GM12878 (cell line): ENCODE measurements around the gene TMEM40. TPM values are rescaled to one million over a fixed set of nuclear protein-coding genes. Genes with fewer than 3 reads are reported as not detected.
"Not testable (repeated sequence)": the region's sequence is repeated elsewhere in the genome, so short reads cannot be mapped to it uniquely, and the experiment has no call there.

Experiments used
- ATAC-seq: fragments of 200-7000 bp; cut with Tn5 transposase; 3 replicates; pipeline ENCODE4 v1.9.1; 2020; ENCODE audit warnings: mild to moderate bottlenecking, moderate library complexity
- BruUV-seq: library from RNA; stranded (reverse); fragments of 400-500 nt; replicated peaks from 2 replicates; lab custom pipeline; 2021; lab: Mats Ljungman, UMichigan
- CTCF ChIA-PET: fragments of 300-600 bp; sonication (Branson Sonifier 250); formaldehyde crosslinking; extraction: SDS; loops from one replicate; lab custom pipeline; 2021; ENCODE audit warnings: inconsistent platforms; lab: Yijun Ruan, JAX
- POLR2A ChIA-PET: fragments of 350-600 bp; formaldehyde crosslinking; extraction: SDS; loops from one replicate; lab custom pipeline; 2021; ENCODE audit warnings: inconsistent platforms; lab: Charles Lee
- RAD21 ChIA-PET: fragments of 300-600 bp; sonication (Branson Sonifier 250); formaldehyde crosslinking; loops from one replicate; lab custom pipeline; 2023; ENCODE audit warnings: antibody characterized with exemption; ENCODE audit not compliant: unreplicated experiment; lab: Charles Lee
- SMC1A ChIA-PET: fragments of 300-600 bp; sonication (Branson Sonifier 250); formaldehyde crosslinking; loops from one replicate; lab custom pipeline; 2023; ENCODE audit not compliant: unreplicated experiment, uncharacterized antibody; lab: Charles Lee
- DNase-seq: peaks from one replicate; pipeline ENCODE4 v3.0.0-alpha.2; 2011; ENCODE audit warnings: low read depth, low spot score
- FAIRE-seq: peaks from 3 replicates; lab custom pipeline; 2011; peaks lifted over from hg19 to GRCh38; lab: Jason Lieb, UNC
- H2AFZ ChIP-seq: 2 replicates; pipeline ENCODE4 v1.6.0; 2011; ENCODE audit warnings: low read depth, low read length, control low read depth; ENCODE audit not compliant: control insufficient read depth
- H3K27ac ChIP-seq: 2 replicates; pipeline ENCODE4 v1.5.1; 2011; ENCODE audit warnings: control low read depth; ENCODE audit not compliant: control insufficient read depth, insufficient read depth
- H3K27me3 ChIP-seq, 2 experiments: replicated peaks in 1 of 2; 2 replicates each; pipeline versions ENCODE4 v1.6.0 to v1.6.1; 2011; ENCODE audit warnings: low read length in 1 of 2; ENCODE audit not compliant: control insufficient read depth in 2 of 2, insufficient read depth in 2 of 2
- H3K36me3 ChIP-seq, 2 experiments: 2 replicates each; pipeline ENCODE4 v1.5.1; 2011; ENCODE audit warnings: low read length in 1 of 2; ENCODE audit not compliant: control insufficient read depth in 2 of 2, insufficient read depth in 2 of 2
- H3K4me1 ChIP-seq: 2 replicates; pipeline ENCODE4 v1.6.1; 2011; ENCODE audit warnings: mild to moderate bottlenecking, low read length, moderate library complexity, mixed read lengths; ENCODE audit not compliant: control insufficient read depth, insufficient read depth
- H3K4me2 ChIP-seq: 2 replicates; pipeline ENCODE4 v1.6.0; 2011; ENCODE audit warnings: control low read depth; ENCODE audit not compliant: control insufficient read depth, insufficient read depth
- H3K4me3 ChIP-seq: fragments of 200-600 bp; sonication (generic); 2 replicates; pipeline ENCODE4 v1.5.1; 2016
- H3K79me2 ChIP-seq: 2 replicates; pipeline ENCODE4 v1.6.0; 2011; ENCODE audit warnings: low read length; ENCODE audit not compliant: control insufficient read depth, insufficient read depth
- H3K9ac ChIP-seq: 2 replicates; pipeline ENCODE4 v1.8.0; 2011; ENCODE audit warnings: low read length, control low read depth, mixed read lengths; ENCODE audit not compliant: control insufficient read depth, insufficient read depth
- H3K9me3 ChIP-seq: replicated peaks from 3 replicates; pipeline ENCODE4 v1.5.1; 2011; ENCODE audit warnings: mild to moderate bottlenecking, low read length; ENCODE audit not compliant: control insufficient read depth, insufficient read depth
- H4K20me1 ChIP-seq: 2 replicates; pipeline ENCODE4 v1.6.0; 2011; ENCODE audit not compliant: control insufficient read depth, insufficient read depth
- BCL3 ChIP-seq: IDR thresholded peaks from 2 replicates; pipeline ENCODE4 v1.6.1; 2011; ENCODE audit warnings: borderline replicate concordance, low read depth, mild to moderate bottlenecking, moderate library complexity, low read length; ENCODE audit not compliant: insufficient read depth, poor library complexity, severe bottlenecking
- BRCA1 ChIP-seq: IDR thresholded peaks from 2 replicates; pipeline ENCODE4 v1.6.1; 2011; ENCODE audit warnings: low read depth, low read length, improper control_type of control experiment
- EZH2 ChIP-seq: IDR thresholded peaks from 2 replicates; pipeline ENCODE4 v1.6.1; 2012; ENCODE audit warnings: low read depth, mild to moderate bottlenecking, control low read depth, inconsistent platforms, low read length, borderline replicate concordance; ENCODE audit not compliant: control insufficient read depth
- KDM1A ChIP-seq: fragments of 200-600 bp; sonication (generic); IDR thresholded peaks from 2 replicates; pipeline ENCODE4 v1.6.1; 2016; ENCODE audit warnings: borderline replicate concordance
- MAX ChIP-seq: IDR thresholded peaks from 2 replicates; pipeline ENCODE4 v1.6.1; 2012; ENCODE audit warnings: low read depth, low read length, improper control_type of control experiment
- MTA2 ChIP-seq: fragments of 450-650 bp; IDR thresholded peaks from 2 replicates; pipeline ENCODE4 v1.6.1; 2016; ENCODE audit warnings: low read depth, mild to moderate bottlenecking, moderate library complexity
- NR2C2 ChIP-seq: IDR thresholded peaks from 2 replicates; pipeline ENCODE4 v1.6.1; 2011; ENCODE audit warnings: borderline replicate concordance, low read depth; ENCODE audit not compliant: control insufficient read depth, insufficient read length
- RELB ChIP-seq: fragments of 450-650 bp; IDR thresholded peaks from 2 replicates; pipeline ENCODE4 v1.6.1; 2017; ENCODE audit warnings: low read depth, mild to moderate bottlenecking, moderate library complexity
- ZBED1 ChIP-seq: IDR thresholded peaks from 2 replicates; pipeline ENCODE4 v1.6.1; 2016; ENCODE audit warnings: borderline replicate concordance
- WGBS: methylation state at CpG from one replicate; pipeline ENCODE4 v1.1.6; 2016; ENCODE audit warnings: low lambda C conversion rate; ENCODE audit not compliant: insufficient replicate concordance, insufficient coverage; ENCODE audit errors: missing lambda C conversion rate; 5-methylcytosine and 5-hydroxymethylcytosine counted together
- in situ Hi-C: fragments of 300-500 bp; cut with MboI; formaldehyde crosslinking; loops from 9 replicates; pipeline ENCODE4 v1.14.3; 2018; ENCODE audit warnings: mixed read lengths
- intact Hi-C: fragments of 100-400 bp; cut with micrococcal nuclease; formaldehyde crosslinking; loops from one replicate; pipeline ENCODE4 v1.14.2; 2022; ENCODE audit not compliant: unreplicated experiment
- polyA plus RNA-seq, 11 experiments: library from polyadenylated mRNA; depleted of rRNA in 4 of 11; unstranded in 6 of 11; stranded (reverse) in 5 of 11; fragments of >200 nt; fragmentation: Nextera tagmentation in 4 of 11; fragmentation: Illumina TruSeq in 1 of 11; extraction: Ambion mirVana in 4 of 11; extraction: Trizol in 1 of 11; gene quantifications; 1 replicate in 1 of 11; 2 replicates in 10 of 11; pipeline versions ENCODE4 v1.2.1 to v1.2.3, GENCODE V29; 2011 to 2016; ENCODE audit warnings: inconsistent platforms in 2 of 11, missing spikeins in 2 of 11, low read depth in 1 of 11
- total RNA-seq, 4 experiments: library from RNA; depleted of rRNA in 3 of 4; stranded (reverse); fragments of >200 nt in 3 of 4; fragmentation: Illumina TruSeq in 1 of 4; extraction: Trizol in 1 of 4; gene quantifications; 2 replicates each; pipeline versions ENCODE4 v1.2.1 to v1.2.3, GENCODE V29; 2013 to 2021
- TF ChIP-seq, protein P1 (sequence below): fragments of 450-650 bp; IDR thresholded peaks from 2 replicates; pipeline ENCODE4 v1.6.1; 2014; ENCODE audit warnings: mild to moderate bottlenecking

TMEM40 gene
- total and polyA plus RNA-seq, 10 of the 15 experiments (the other 5 are each of a cell fraction or from before 2014, with no cell fraction given), result 0.10 to 0.46 (median 0.27) TPM; not detected in 3

- no peak for TF ChIP-seq BCL3
Measured at GRCh38 chr3:12702501-12702900, 56.6 kb downstream of the TMEM40 start (continued).

GRCh38 chr3:12701601-12702000 lies 57.5 kb downstream of the TMEM40 start:
- H3K79me2 ChIP-seq, BruUV-seq, FAIRE-seq, H3K9me3 ChIP-seq, H3K36me3 ChIP-seq, intact Hi-C loops, ATAC-seq, H4K20me1 ChIP-seq, H3K9ac ChIP-seq, RAD21 ChIA-PET, H3K4me2 ChIP-seq, H2AFZ ChIP-seq, H3K27ac ChIP-seq, H3K4me3 ChIP-seq, H3K4me1 ChIP-seq, DNase-seq, H3K27me3 ChIP-seq: not testable (repeated sequence)
- SMC1A ChIA-PET, result interaction anchor here (0.7 kb wide), 1 partner anchor 494 kb away, joined by 3 read pairs; no protein-coding TSS in a partner anchor
- POLR2A ChIA-PET, result interaction anchor here (0.7 kb wide), 1 partner anchor 16 kb away, joined by 5 read pairs; no protein-coding TSS in a partner anchor
- WGBS, result 54% methylated on average over 9 of the region's 10 CpGs
- in situ Hi-C loops, result loop anchor here (25.0 kb wide), 1 partner anchor 564 kb away; no protein-coding TSS in a partner anchor
- CTCF ChIA-PET, result interaction anchor here (0.7 to 1.6 kb wide), 2 partner anchors 25 to 57 kb away, joined by 4 read pairs; partner anchors contain the start of gene TMEM40

DNA sequence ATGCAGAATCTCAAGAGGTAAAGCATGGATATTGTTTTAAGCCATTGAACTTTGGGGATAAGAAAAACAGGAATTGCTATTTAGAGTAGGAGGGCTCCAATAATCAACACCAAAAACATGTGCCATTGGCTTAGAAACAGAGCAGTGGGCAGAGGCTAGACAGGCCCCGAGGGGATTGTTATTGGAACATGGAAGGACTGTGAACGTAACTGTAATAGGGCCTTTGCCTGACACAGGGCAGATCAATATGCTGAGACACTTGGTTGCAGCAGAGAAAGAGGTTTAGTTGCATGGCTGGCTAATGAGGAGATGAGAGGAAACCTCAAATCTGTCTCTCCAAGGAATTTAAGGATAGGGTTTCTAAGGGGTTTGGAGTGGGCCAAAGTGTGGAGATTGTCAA lies 58.3 kb downstream of the TMEM40 start:
- no peaks in the 10 kb centered on the region for H3K9me3 ChIP-seq
- FAIRE-seq, result no peak
- H2AFZ ChIP-seq, result no peak overlapping the region
- in situ Hi-C loops (loop anchor here (25.0 kb wide), 1 partner anchor 563 kb away; no protein-coding TSS in a partner anchor), intact Hi-C loops (no loop called here)
- no peak overlapping the region for H3K27ac ChIP-seq
- ATAC-seq, result no peak
- ChIA-PET RAD21 (no interaction called here), POLR2A (no interaction called here), SMC1A (no interaction called here), CTCF (interaction anchor here (1.6 kb wide), 1 partner anchor 24 kb away, joined by 4 read pairs; no protein-coding TSS in a partner anchor)
- H3K79me2 ChIP-seq, result no peaks in the 10 kb centered on the region
- H3K4me1 ChIP-seq, result no peaks in the 10 kb centered on the region
- TF ChIP-seq, protein P1, sequence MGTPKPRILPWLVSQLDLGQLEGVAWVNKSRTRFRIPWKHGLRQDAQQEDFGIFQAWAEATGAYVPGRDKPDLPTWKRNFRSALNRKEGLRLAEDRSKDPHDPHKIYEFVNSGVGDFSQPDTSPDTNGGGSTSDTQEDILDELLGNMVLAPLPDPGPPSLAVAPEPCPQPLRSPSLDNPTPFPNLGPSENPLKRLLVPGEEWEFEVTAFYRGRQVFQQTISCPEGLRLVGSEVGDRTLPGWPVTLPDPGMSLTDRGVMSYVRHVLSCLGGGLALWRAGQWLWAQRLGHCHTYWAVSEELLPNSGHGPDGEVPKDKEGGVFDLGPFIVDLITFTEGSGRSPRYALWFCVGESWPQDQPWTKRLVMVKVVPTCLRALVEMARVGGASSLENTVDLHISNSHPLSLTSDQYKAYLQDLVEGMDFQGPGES, result no peak
- no peak for TF ChIP-seq ZBED1
- TF ChIP-seq KDM1A, result no peak
- TF ChIP-seq MAX, result no peak
- no peak for TF ChIP-seq NR2C2
- TF ChIP-seq MTA2, result no peak
- TF ChIP-seq RELB, result no peak
- no peak for TF ChIP-seq EZH2
- no peak for TF ChIP-seq BRCA1
- WGBS, result 2% methylated on average over 2 of the region's 2 CpGs
- H3K4me3 ChIP-seq, result no peak overlapping the region
- H4K20me1 ChIP-seq, result no peaks in the 10 kb centered on the region
- H3K27me3 ChIP-seq, result no peaks in the 10 kb centered on the region
- no TSS peak for BruUV-seq
- no peak overlapping the region for H3K4me2 ChIP-seq
- DNase-seq, result no peak
- H3K36me3 ChIP-seq, result no peaks in the 10 kb centered on the region
- no peak overlapping the region for H3K9ac ChIP-seq
